ENCODE measurements around the gene FOXO6.

The FOXO6 gene

GRCh38 chr1:41385398-41386195 is 24.4 kb downstream of the FOXO6 start:
- DNase-seq, result no peak

- no peak for DNase-seq
These were observed 25.0 kb downstream of the FOXO6 start for GRCh38 chr1:41386196-41386663.

- DNase-seq, result no peak
These were observed 26.4 kb downstream of the FOXO6 start for GRCh38 chr1:41387667-41388091.

GRCh38 chr1:41388510-41388909 is 27.3 kb downstream of the FOXO6 start:
- DNase-seq, result no peak

GRCh38 chr1:41389009-41389408 is 27.8 kb downstream of the FOXO6 start:
- no peak for DNase-seq

- DNase-seq, result no peak
These were observed 28.9 kb downstream of the FOXO6 start for GRCh38 chr1:41390166-41390565.

GRCh38 chr1:41390573-41390972 is 29.3 kb downstream of the FOXO6 start:
- DNase-seq, result no peak

GRCh38 chr1:41391834-41392527 is 30.7 kb downstream of the FOXO6 start:
- DNase-seq, result no peak

- DNase-seq, result no peak
These were observed 31.3 kb downstream of the FOXO6 start for GRCh38 chr1:41392528-41392924.

GRCh38 chr1:41393716-41394368 is 32.6 kb downstream of the FOXO6 start:
- no peak for DNase-seq

GRCh38 chr1:41394369-41394744 is 33.1 kb downstream of the FOXO6 start:
- no peak for DNase-seq

- DNase-seq, result no peak
These were observed 34.0 kb downstream of the FOXO6 start for GRCh38 chr1:41394959-41395956.

- DNase-seq, result no peak
These were observed 34.9 kb downstream of the FOXO6 start for GRCh38 chr1:41396084-41396483.

GRCh38 chr1:41397020-41397419 is 35.8 kb downstream of the FOXO6 start:
- DNase-seq, result no peak

GRCh38 chr1:41397753-41398330 is 36.6 kb downstream of the FOXO6 start:
- no peak for DNase-seq

- no peak for DNase-seq
These were observed 38.0 kb downstream of the FOXO6 start for GRCh38 chr1:41399145-41399795.

GRCh38 chr1:41400225-41400624 is 39.0 kb downstream of the FOXO6 start:
- no peak for DNase-seq

GRCh38 chr1:41401899-41402298 is 40.7 kb downstream of the FOXO6 start:
- DNase-seq, result no peak

GRCh38 chr1:41404308-41404761 is 43.1 kb downstream of the FOXO6 start:
- DNase-seq, result no peak

GRCh38 chr1:41407664-41408252 is 46.5 kb downstream of the FOXO6 start:
- DNase-seq, result no peak

- no peak for DNase-seq
These were observed 47.5 kb downstream of the FOXO6 start for GRCh38 chr1:41408691-41409090.
